ENCODE results near the gene KDM3B.

KDM3B gene

GRCh38 chr5:138452720-138453119 is 100.2 kb downstream of the KDM3B start:
- Histone ChIP-seq H3K79me2 (ENCODE audit: insufficient read depth, low read length) (no peaks in the 10 kb centered on the region), H3K36me3 (ENCODE audit: insufficient read depth, low read length) (no peaks in the 10 kb centered on the region), H3K4me1 (ENCODE audit: insufficient read depth, low read length, poor library complexity, severe bottlenecking) (peaks cover 4% of the 10 kb centered on the region), H3K9ac (ENCODE audit: low read depth, low read length, poor library complexity, severe bottlenecking) (no peak overlapping the region), H3K4me2 (ENCODE audit: low read depth, low read length, poor library complexity, severe bottlenecking) (no peak overlapping the region), H3K9me2 (replicated peaks; ENCODE audit: low read depth, low read length) (no peaks in the 10 kb centered on the region), H3K9me3 (ENCODE audit: insufficient read depth, low read depth, low read length) (no peaks in the 10 kb centered on the region), H2AFZ (ENCODE audit: low read length) (no peak overlapping the region), H4K20me1 (ENCODE audit: insufficient read depth, low read length, poor library complexity, severe bottlenecking) (no peaks in the 10 kb centered on the region), H3K27me3 (ENCODE audit: insufficient read depth, low read length, poor library complexity, severe bottlenecking) (no peaks in the 10 kb centered on the region), H3K4me3 (ENCODE audit: low read length, poor library complexity, severe bottlenecking) (no peak overlapping the region), H3F3A (ENCODE audit: low read depth) (no peaks in the 10 kb centered on the region)
- TF ChIP-seq, protein P1, sequence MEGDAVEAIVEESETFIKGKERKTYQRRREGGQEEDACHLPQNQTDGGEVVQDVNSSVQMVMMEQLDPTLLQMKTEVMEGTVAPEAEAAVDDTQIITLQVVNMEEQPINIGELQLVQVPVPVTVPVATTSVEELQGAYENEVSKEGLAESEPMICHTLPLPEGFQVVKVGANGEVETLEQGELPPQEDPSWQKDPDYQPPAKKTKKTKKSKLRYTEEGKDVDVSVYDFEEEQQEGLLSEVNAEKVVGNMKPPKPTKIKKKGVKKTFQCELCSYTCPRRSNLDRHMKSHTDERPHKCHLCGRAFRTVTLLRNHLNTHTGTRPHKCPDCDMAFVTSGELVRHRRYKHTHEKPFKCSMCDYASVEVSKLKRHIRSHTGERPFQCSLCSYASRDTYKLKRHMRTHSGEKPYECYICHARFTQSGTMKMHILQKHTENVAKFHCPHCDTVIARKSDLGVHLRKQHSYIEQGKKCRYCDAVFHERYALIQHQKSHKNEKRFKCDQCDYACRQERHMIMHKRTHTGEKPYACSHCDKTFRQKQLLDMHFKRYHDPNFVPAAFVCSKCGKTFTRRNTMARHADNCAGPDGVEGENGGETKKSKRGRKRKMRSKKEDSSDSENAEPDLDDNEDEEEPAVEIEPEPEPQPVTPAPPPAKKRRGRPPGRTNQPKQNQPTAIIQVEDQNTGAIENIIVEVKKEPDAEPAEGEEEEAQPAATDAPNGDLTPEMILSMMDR (conservative IDR thresholded peaks at IDR 0.05; ENCODE audit: low read length) = no peak
- TF ChIP-seq EZH2phosphoT487 (IDR thresholded peaks at IDR 0.05; ENCODE audit: borderline replicate concordance) = no peak

DNA sequence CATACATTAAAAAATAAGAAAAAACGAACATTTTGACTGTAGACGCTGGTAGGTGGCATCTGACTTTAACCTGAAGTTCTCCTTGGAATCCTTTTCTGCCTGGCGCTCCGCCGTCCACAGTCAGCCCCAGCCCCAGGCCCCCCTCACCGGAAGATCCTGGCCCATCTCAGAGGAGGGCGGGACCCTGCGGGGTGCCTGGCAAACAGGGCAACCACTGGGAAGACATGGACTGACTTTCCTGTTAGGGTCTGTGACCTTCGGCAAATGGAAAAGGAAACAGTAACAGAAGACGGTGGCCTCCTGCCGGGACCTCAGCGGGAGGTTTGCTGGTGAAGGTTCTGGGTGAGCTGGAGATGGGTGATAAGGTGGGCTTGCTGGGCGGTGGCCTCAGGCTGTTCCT is 101.1 kb downstream of the KDM3B start:
- Histone ChIP-seq H3K4me1 (ENCODE audit: insufficient read depth, low read length, poor library complexity, severe bottlenecking) (peaks cover 12% of the 10 kb centered on the region), H3K27me3 (ENCODE audit: insufficient read depth, low read length, poor library complexity, severe bottlenecking) (no peaks in the 10 kb centered on the region), H3K9me2 (replicated peaks; ENCODE audit: low read depth, low read length) (no peaks in the 10 kb centered on the region), H4K20me1 (ENCODE audit: insufficient read depth, low read length, poor library complexity, severe bottlenecking) (no peaks in the 10 kb centered on the region), H3K9me3 (ENCODE audit: insufficient read depth, low read depth, low read length) (no peaks in the 10 kb centered on the region), H2AFZ (ENCODE audit: low read length) (no peak overlapping the region), H3K4me3 (ENCODE audit: low read length, poor library complexity, severe bottlenecking) (no peak overlapping the region), H3K4me2 (ENCODE audit: low read depth, low read length, poor library complexity, severe bottlenecking) (no peak overlapping the region), H3F3A (ENCODE audit: low read depth) (no peaks in the 10 kb centered on the region), H3K36me3 (ENCODE audit: insufficient read depth, low read length) (no peaks in the 10 kb centered on the region), H3K9ac (ENCODE audit: low read depth, low read length, poor library complexity, severe bottlenecking) (no peak overlapping the region), H3K79me2 (ENCODE audit: insufficient read depth, low read length) (no peaks in the 10 kb centered on the region)
- TF ChIP-seq, protein P1 (conservative IDR thresholded peaks at IDR 0.05; ENCODE audit: low read length) = no peak
- no peak for TF ChIP-seq EZH2phosphoT487 (IDR thresholded peaks at IDR 0.05; ENCODE audit: borderline replicate concordance)

GRCh38 chr5:138454121-138454520 is 101.6 kb downstream of the KDM3B start:
- no peaks in the 10 kb centered on the region for H3F3A ChIP-seq (ENCODE audit: low read depth)
- H4K20me1 ChIP-seq (ENCODE audit: insufficient read depth, low read length, poor library complexity, severe bottlenecking) = no peaks in the 10 kb centered on the region
- H3K4me3 ChIP-seq (ENCODE audit: low read length, poor library complexity, severe bottlenecking) = no peak overlapping the region
- H3K79me2 ChIP-seq (ENCODE audit: insufficient read depth, low read length) = no peaks in the 10 kb centered on the region
- no peak for TF ChIP-seq EZH2phosphoT487 (IDR thresholded peaks at IDR 0.05; ENCODE audit: borderline replicate concordance)
- TF ChIP-seq, protein P1 (conservative IDR thresholded peaks at IDR 0.05; ENCODE audit: low read length) = no peak
- no peaks in the 10 kb centered on the region for H3K9me3 ChIP-seq (ENCODE audit: insufficient read depth, low read depth, low read length)
- no peaks in the 10 kb centered on the region for H3K36me3 ChIP-seq (ENCODE audit: insufficient read depth, low read length)
- peaks cover 18% of the 10 kb centered on the region for H3K4me1 ChIP-seq (ENCODE audit: insufficient read depth, low read length, poor library complexity, severe bottlenecking)
- H3K4me2 ChIP-seq (ENCODE audit: low read depth, low read length, poor library complexity, severe bottlenecking) = no peak overlapping the region
- no peak overlapping the region for H2AFZ ChIP-seq (ENCODE audit: low read length)
- no peak overlapping the region for H3K9ac ChIP-seq (ENCODE audit: low read depth, low read length, poor library complexity, severe bottlenecking)
- no peaks in the 10 kb centered on the region for H3K27me3 ChIP-seq (ENCODE audit: insufficient read depth, low read length, poor library complexity, severe bottlenecking)
- no peaks in the 10 kb centered on the region for H3K9me2 ChIP-seq (replicated peaks; ENCODE audit: low read depth, low read length)
